SK-N-SH (cell line): ENCODE results near the gene PRR33. TPM values are rescaled to one million over a fixed set of nuclear protein-coding genes. Genes with fewer than 3 reads are reported as not detected.
A peak's percentile ranks its signal among the peaks of the same experiment; 100 is the strongest.

Experiments used
- CTCF ChIA-PET: fragments of 300-600, 350-600 bp; formaldehyde crosslinking; extraction: SDS; loops from one replicate; lab custom pipeline; 2021; lab: Yijun Ruan, JAX
- POLR2A ChIA-PET: fragments of 350-600 bp; sonication (Branson Sonifier 250); formaldehyde crosslinking; extraction: SDS; loops from one replicate; lab custom pipeline; 2020; ENCODE audit warnings: antibody characterized with exemption, inconsistent platforms; lab: Yijun Ruan, JAX
- DNase-seq: peaks from one replicate; pipeline ENCODE4 v3.0.0; 2012
- H2AFZ ChIP-seq: fragments of 200-600 bp; sonication (generic); 2 replicates; pipeline ENCODE4 v1.8.1; 2016; ENCODE audit warnings: antibody characterized with exemption, mild to moderate bottlenecking, low read depth
- H3F3A ChIP-seq: fragments of 200-600 bp; sonication (generic); replicated peaks from 2 replicates; pipeline ENCODE3; 2016; ENCODE audit warnings: antibody characterized with exemption, mild to moderate bottlenecking; ENCODE audit not compliant: insufficient read depth
- H3K27ac ChIP-seq, 2 experiments: fragments of 200-500 bp in 1 of 2; fragments of 200-600 bp in 1 of 2; sonication (Bioruptor generic) in 1 of 2; sonication (generic), shearing (Covaris generic) in 1 of 2; 2 replicates each; pipeline versions ENCODE4 v1.5.1 to v1.6.1; 2014 to 2016; ENCODE audit warnings: low read depth in 2 of 2, inconsistent platforms in 1 of 2, low read length in 1 of 2, mild to moderate bottlenecking in 1 of 2, mixed read lengths in 1 of 2
- H3K27me3 ChIP-seq: fragments of 200-600 bp; sonication (generic), shearing (Covaris generic); 2 replicates; pipeline ENCODE4 v1.6.1; 2016; ENCODE audit warnings: mixed run types; ENCODE audit not compliant: insufficient read depth
- H3K36me3 ChIP-seq, 2 experiments: fragments of 200-500 bp in 1 of 2; fragments of 200-600 bp in 1 of 2; sonication (Bioruptor generic) in 1 of 2; sonication (generic) in 1 of 2; replicated peaks in 1 of 2; 2 replicates each; pipeline versions ENCODE3 to v1.5.1; 2014 to 2016; ENCODE audit warnings: low read length in 1 of 2, mild to moderate bottlenecking in 1 of 2; ENCODE audit not compliant: insufficient read depth in 2 of 2, control insufficient read depth in 1 of 2
- H3K4me1 ChIP-seq, 2 experiments: fragments of 200-500 bp in 1 of 2; fragments of 200-600 bp in 1 of 2; sonication (Bioruptor generic) in 1 of 2; sonication (generic), shearing (Covaris generic) in 1 of 2; 2 replicates each; pipeline versions ENCODE4 v1.5.1 to v1.6.1; 2014 to 2016; ENCODE audit warnings: low read depth in 1 of 2, low read length in 1 of 2, mixed run types in 1 of 2; ENCODE audit not compliant: insufficient read depth in 2 of 2, control insufficient read depth in 1 of 2
- H3K4me2 ChIP-seq: fragments of 200-600 bp; sonication (generic), shearing (Covaris generic); 2 replicates; pipeline ENCODE4 v1.6.1; 2017; ENCODE audit warnings: mixed run types
- H3K4me3 ChIP-seq, 2 experiments: fragments of 200-500 bp in 1 of 2; fragments of 200-600 bp in 1 of 2; sonication (Bioruptor generic) in 1 of 2; sonication (generic), shearing (Covaris generic) in 1 of 2; 2 replicates each; pipeline versions ENCODE4 v1.5.1 to v1.8.1; 2014 to 2016; ENCODE audit warnings: low read depth in 2 of 2, inconsistent platforms in 1 of 2, low read length in 1 of 2, mild to moderate bottlenecking in 1 of 2, mixed read lengths in 1 of 2, moderate library complexity in 1 of 2
- H3K79me2 ChIP-seq: fragments of 200-600 bp; sonication (generic); 2 replicates; pipeline ENCODE4 v1.8.1; 2017; ENCODE audit warnings: mild to moderate bottlenecking; ENCODE audit not compliant: insufficient read depth
- H3K9ac ChIP-seq: fragments of 200-600 bp; sonication (generic); 2 replicates; pipeline ENCODE4 v1.6.1; 2017; ENCODE audit warnings: mixed run types
- H3K9me2 ChIP-seq: fragments of 200-600 bp; sonication (generic); 2 replicates; pipeline ENCODE4 v1.6.1; 2017; ENCODE audit warnings: mixed run types
- H3K9me3 ChIP-seq: fragments of 200-600 bp; sonication (generic); 2 replicates; pipeline ENCODE4 v1.6.1; 2017; ENCODE audit warnings: mixed run types, mild to moderate bottlenecking, moderate library complexity
- H4K20me1 ChIP-seq: fragments of 200-600 bp; sonication (generic); 2 replicates; pipeline ENCODE4 v1.6.1; 2017; ENCODE audit warnings: mild to moderate bottlenecking, mixed run types; ENCODE audit not compliant: insufficient read depth
- CHD2 ChIP-seq: fragments of 150-350 bp; IDR thresholded peaks from 2 replicates; pipeline ENCODE4 v1.6.1; 2018; ENCODE audit warnings: low read length; ENCODE audit not compliant: partially characterized antibody
- EP300 ChIP-seq, 2 experiments: IDR thresholded peaks; 2 replicates each; pipeline versions ENCODE4 v1.4.0 to v1.6.1; 2012; ENCODE audit warnings: borderline replicate concordance in 1 of 2, low read depth in 1 of 2, low read length in 1 of 2
- EZH2phosphoT487 ChIP-seq: fragments of 200-600 bp; sonication (generic); IDR thresholded peaks from 2 replicates; pipeline ENCODE4 v1.6.1; 2017; ENCODE audit warnings: low read depth, mixed run types, mild to moderate bottlenecking, antibody characterized with exemption, moderate library complexity, borderline replicate concordance
- FOXM1 ChIP-seq: IDR thresholded peaks from 2 replicates; pipeline ENCODE4 v1.4.0; 2012; ENCODE audit warnings: low read depth, mild to moderate bottlenecking
- GATA2 ChIP-seq: sonication (generic); formaldehyde crosslinking; IDR thresholded peaks from 2 replicates; pipeline ENCODE4 v1.5.0; 2020; ENCODE audit warnings: mild to moderate bottlenecking, missing genetic modification reagents
- MEF2A ChIP-seq: IDR thresholded peaks from 2 replicates; pipeline ENCODE4 v1.4.0; 2012; ENCODE audit warnings: low read depth, borderline replicate concordance
- MXI1 ChIP-seq: IDR thresholded peaks from 2 replicates; pipeline ENCODE4 v1.6.1; 2012; ENCODE audit warnings: mild to moderate bottlenecking, low read depth, low read length, improper control_type of control experiment
- NFIC ChIP-seq: IDR thresholded peaks from 2 replicates; pipeline ENCODE4 v1.4.0; 2012; ENCODE audit warnings: borderline replicate concordance
- NRF1 ChIP-seq: IDR thresholded peaks from 2 replicates; pipeline ENCODE4 v1.6.1; 2012; ENCODE audit warnings: low read depth, mild to moderate bottlenecking, low read length
- PBX3 ChIP-seq: IDR thresholded peaks from 2 replicates; pipeline ENCODE4; 2012
- RAD21 ChIP-seq: IDR thresholded peaks from 2 replicates; pipeline ENCODE4 v1.6.1; 2012; ENCODE audit warnings: mild to moderate bottlenecking, low read length
- RCOR1 ChIP-seq: fragments of 150-350 bp; IDR thresholded peaks from 2 replicates; pipeline ENCODE4 v1.6.1; 2017; ENCODE audit warnings: antibody characterized with exemption, low read length
- REST ChIP-seq: IDR thresholded peaks from 2 replicates; pipeline ENCODE4 v1.6.1; 2012; ENCODE audit warnings: mild to moderate bottlenecking, low read depth, low read length, moderate library complexity
- RFX5 ChIP-seq: IDR thresholded peaks from 2 replicates; pipeline ENCODE4 v1.6.1; 2012; ENCODE audit warnings: mild to moderate bottlenecking, improper control_type of control experiment, low read length
- SIN3A ChIP-seq: IDR thresholded peaks from 2 replicates; pipeline ENCODE4 v1.6.1; 2012; ENCODE audit warnings: low read depth, mild to moderate bottlenecking, low read length, moderate library complexity, borderline replicate concordance
- SMC3 ChIP-seq: IDR thresholded peaks from 2 replicates; pipeline ENCODE4 v1.6.1; 2012; ENCODE audit warnings: low read depth, low read length, improper control_type of control experiment
- USF2 ChIP-seq: fragments of 150-350 bp; IDR thresholded peaks from 2 replicates; pipeline ENCODE4 v1.6.1; 2017; ENCODE audit warnings: antibody characterized with exemption, low read length, low read depth, borderline replicate concordance
- YY1 ChIP-seq: IDR thresholded peaks from 2 replicates; pipeline ENCODE4 v1.4.0; 2012; ENCODE audit warnings: low read depth, mild to moderate bottlenecking
- ZBTB33 ChIP-seq: IDR thresholded peaks from 2 replicates; pipeline ENCODE4 v1.4.0; 2012; ENCODE audit warnings: low read depth, borderline replicate concordance
- WGBS: methylation state at CpG from one replicate; pipeline ENCODE4 v1.1.6; 2017; ENCODE audit warnings: low lambda C conversion rate; 5-methylcytosine and 5-hydroxymethylcytosine counted together
- polyA plus RNA-seq, 3 experiments: library from polyadenylated mRNA; depleted of rRNA; stranded (reverse); fragments of >200 nt; gene quantifications; 2 replicates each; pipeline ENCODE4 v1.2.3, GENCODE V29; 2012

The PRR33 gene
- polyA plus RNA-seq, 1 of the 3 experiments (the other 2 are of a cell fraction) = not detected

- TF ChIP-seq USF2 = no peak
Measured at GRCh38 chr11:1925373-1926155, 33.9 kb upstream of the PRR33 start (continued).

GRCh38 chr11:1924646-1925372, 33.1 kb upstream of the PRR33 start:
- WGBS = 66% methylated on average over 12 of the region's 21 CpGs
- Histone ChIP-seq H3K9me2 (no peaks in the 10 kb centered on the region), H3K4me1 (peaks cover 0 to 15% of the 10 kb centered on the region in 2 experiments; a peak in 1 of 4 replicates), H4K20me1 (no peaks in the 10 kb centered on the region), H3K4me3 (no peak overlapping the region), H3F3A (no peaks in the 10 kb centered on the region), H3K27ac (no peak overlapping the region), H2AFZ (no peak overlapping the region), H3K36me3 (no peaks in the 10 kb centered on the region), H3K79me2 (no peaks in the 10 kb centered on the region), H3K4me2 (no peak overlapping the region), H3K9ac (no peak overlapping the region), H3K9me3 (no peaks in the 10 kb centered on the region), H3K27me3 (no peaks in the 10 kb centered on the region)
- ChIA-PET POLR2A (no interaction called here), CTCF (interaction anchor here (5.1 kb wide), 1 partner anchor 43 kb away, joined by 40 read pairs; no protein-coding TSS in a partner anchor)
- TF ChIP-seq FOXM1 = no peak
- no peak for TF ChIP-seq RCOR1
- TF ChIP-seq RFX5 = no peak
- TF ChIP-seq PBX3 = no peak
- no peak for TF ChIP-seq GATA2
- TF ChIP-seq MEF2A = no peak
- TF ChIP-seq RAD21 = no peak
- no peak for TF ChIP-seq CHD2
- TF ChIP-seq REST = no peak
- TF ChIP-seq MXI1 = no peak
- TF ChIP-seq EZH2phosphoT487 = no peak
- TF ChIP-seq EP300 (IDR thresholded peaks at IDR 0.05; ENCODE audit: borderline replicate concordance in 1 of 2, low read depth in 1 of 2, low read length in 1 of 2) = no peak
- TF ChIP-seq YY1 = no peak
- TF ChIP-seq ZBTB33 = no peak
- TF ChIP-seq SIN3A = no peak
- no peak for TF ChIP-seq NFIC
- TF ChIP-seq NRF1 = no peak
- TF ChIP-seq SMC3 = no peak
- peak; percentile 47 for DNase-seq
